GM21360 (cell line): ENCODE measurements around the gene RTN4RL1.
"Not testable (repeated sequence)": the region's sequence is repeated elsewhere in the genome, so short reads cannot be mapped to it uniquely, and the experiment has no call there.

ENCODE experiments used
- ATAC-seq: cut with Tn5 transposase; IDR thresholded peaks from one replicate; pipeline ENCODE4 v1.9.1; 2021; ENCODE audit warnings: mild to moderate bottlenecking, moderate library complexity; ENCODE audit not compliant: unreplicated experiment

Gene RTN4RL1

DNA sequence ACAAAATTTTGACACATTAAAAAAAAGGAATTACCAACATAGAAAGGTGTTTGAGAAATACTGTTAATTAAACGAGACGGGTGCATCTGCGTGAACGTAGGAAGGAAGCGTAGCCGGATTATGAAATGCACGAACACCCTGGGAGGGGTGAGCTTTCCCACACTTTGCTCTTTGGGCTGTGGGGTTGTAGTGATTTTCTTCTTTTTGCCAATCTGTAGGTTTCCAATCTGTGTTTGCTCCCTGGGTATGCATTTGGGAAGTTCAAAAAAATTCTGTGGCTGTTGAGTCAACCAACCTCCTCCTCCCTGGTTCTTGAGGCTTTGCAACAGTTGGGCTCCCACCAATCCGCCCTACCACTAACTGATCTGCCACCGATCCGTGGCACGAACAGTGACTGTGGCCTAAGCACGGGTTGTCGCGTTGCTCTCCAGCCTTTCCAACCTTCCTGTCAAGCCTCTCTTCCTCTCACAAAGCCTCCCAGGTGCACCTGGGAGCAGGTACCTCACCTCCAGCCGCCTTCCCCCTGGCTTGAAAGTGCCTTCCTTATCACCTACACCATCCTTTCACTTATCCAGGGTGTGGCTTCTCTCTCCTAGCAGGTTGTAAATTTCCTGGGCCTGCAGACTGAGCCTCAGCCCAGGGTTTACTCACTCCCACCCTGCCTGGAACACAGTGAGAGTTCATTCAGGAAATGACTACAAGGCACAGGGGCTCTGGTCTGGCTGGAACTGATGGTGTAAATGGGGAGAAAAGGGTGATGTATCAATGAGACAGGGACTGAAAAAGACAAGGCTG is 16.6 kb downstream of the RTN4RL1 start:
- no peak for ATAC-seq

- ATAC-seq: no peak
Measured at GRCh38 chr17:2004435-2004952, 20.6 kb downstream of the RTN4RL1 start.

DNA sequence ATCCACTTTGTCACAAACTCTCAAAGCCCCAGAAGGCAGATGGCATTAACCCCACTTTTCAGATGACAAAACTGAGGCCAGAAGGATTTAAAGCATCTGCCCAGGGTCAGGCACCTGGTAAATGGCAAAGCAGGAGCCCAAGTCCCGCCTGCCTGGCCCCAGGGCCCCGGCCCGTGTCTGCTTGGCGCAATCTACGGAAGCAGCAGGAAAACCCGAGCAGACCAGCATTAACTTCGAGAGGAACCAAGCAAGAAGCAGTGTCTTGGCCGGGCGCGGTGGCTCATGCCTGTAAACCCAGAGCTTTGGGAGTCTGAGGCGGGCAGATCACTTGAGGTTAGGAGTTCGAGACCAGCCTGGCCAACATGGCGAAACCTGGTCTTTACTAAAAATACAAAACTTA is 21.6 kb downstream of the RTN4RL1 start:
- ATAC-seq: no peak

DNA sequence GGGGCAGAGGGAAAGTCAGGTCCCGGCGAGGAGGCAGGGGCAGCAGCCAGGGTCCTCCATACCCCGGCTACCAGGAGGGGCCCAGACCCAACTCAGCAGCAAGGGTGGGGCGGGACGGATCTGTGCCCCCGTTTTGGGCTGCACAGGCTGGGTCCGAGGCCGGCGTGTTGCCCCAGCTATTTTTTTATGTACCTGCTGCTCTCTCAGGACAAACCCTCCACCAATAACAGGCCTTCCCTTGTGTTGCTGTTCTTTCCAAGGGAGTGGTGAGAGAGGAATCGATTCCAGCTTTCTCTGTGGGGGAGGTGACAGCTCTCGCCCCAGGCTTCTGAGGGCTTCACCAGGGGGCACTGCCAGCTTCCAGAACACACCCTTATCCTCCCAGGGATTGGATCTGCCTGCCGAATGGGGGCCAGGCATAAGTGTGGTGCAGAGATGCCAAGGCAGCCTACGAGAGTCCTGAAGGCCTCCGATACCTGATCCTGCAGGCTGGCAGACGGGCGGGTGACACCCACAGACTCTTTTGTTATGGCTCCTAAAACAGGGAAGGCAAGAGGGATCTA is 22.3 kb downstream of the RTN4RL1 start:
- ATAC-seq: no peak

DNA sequence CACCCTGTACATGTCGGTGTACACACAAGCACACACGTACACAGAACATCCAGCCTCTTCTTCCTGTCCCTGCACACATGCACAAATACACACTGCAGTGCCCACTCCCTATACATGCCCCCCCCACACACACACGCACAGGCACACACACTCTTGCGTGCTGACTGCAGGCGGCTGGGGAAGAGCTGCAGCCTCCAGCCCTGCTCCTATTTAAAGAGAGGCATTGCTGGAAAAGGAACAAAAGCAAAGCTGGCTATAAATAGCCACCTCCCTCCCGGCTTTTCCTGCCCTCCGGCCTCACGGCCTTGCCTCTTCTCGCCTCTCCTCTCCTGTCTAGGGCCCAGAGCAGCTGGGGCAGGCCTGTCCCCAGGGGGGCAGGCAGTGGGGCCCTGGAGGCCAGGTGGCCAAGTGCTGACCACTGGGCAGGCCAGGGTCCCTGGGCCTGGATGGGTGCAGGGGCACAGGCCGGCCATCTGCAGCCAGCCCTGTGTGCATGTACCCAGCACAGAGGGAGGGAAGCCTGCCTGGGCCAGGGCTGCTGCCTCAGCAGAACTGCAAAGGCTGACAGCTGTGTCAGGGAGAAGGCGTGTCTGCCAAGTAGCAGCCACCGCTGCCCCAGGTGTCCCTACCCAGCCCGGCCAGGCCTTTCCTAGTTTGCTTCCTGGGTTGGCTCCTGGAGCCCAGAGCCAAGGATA is 25.4 kb downstream of the RTN4RL1 start:
- no peak for ATAC-seq

DNA sequence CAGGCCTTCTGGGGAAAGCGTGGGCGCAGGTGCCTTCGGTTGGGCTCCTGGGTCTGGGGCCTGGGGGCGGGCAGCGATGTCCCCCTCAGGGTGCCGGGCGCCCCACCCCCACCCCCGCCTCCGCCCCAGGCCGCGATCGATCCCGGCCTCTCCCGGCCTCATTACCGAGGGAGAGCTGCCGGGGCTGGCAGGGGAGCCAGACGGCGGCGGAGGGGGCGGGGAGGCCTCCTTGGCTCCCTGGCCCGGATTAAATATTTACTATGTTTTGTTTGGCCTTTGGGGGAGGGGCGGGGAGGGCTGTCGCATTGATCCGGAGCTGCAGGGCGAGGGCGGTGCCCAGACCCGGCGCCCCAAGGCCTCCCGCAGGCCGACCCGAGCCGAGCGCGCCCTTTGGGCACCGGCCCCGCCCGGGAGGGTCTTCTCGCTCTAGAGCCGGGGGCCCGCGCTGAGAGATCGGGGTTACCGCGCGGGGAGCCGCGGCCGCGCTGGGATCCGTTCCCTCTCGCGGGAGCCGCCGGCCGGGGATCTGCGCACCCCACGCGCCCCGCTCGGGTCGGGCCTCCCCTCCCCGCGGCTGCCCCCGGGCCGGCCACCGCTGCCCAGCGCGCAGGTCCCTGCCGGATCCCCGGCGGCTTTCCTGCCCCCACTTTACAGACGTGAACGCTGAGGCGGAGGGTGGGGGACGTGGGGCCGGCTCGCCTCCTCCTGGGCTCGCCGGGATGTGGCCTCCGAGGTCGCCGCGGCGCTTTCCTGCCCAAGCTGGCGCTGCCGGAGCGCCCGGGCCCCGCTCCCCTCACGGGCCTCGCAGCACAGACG is 27.0 kb downstream of the RTN4RL1 start:
- ATAC-seq: no peak

DNA sequence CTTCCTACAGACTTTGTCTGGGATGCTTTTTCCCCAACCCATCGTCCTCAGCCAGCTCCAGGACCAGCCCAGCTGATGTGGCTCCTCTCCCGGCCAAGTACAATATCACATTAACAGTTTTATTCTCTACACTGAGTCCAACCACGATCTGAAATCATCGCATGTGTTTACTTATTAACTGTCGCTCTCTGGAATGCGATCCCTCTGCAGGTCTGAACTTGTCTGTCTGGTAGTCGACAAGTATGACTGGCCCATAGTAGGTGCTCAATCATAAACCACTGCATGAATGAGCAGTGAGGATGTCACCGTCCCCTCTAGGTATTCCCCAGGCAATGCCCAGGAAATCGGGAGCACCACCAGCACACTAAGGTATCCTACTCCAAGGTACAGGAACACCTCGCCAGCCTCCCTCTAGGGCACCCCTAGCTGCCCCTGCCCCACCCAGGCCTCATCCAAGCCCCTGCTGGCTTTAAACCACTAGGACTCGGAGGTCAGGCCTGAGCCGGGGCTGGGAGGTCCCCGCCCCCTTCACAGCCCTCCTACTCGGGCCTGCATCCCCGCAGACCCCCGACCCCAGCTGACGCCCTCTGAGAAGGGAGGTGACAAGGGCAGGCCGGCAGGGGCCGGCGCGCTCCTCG is 27.7 kb downstream of the RTN4RL1 start:
- no peak for ATAC-seq

DNA sequence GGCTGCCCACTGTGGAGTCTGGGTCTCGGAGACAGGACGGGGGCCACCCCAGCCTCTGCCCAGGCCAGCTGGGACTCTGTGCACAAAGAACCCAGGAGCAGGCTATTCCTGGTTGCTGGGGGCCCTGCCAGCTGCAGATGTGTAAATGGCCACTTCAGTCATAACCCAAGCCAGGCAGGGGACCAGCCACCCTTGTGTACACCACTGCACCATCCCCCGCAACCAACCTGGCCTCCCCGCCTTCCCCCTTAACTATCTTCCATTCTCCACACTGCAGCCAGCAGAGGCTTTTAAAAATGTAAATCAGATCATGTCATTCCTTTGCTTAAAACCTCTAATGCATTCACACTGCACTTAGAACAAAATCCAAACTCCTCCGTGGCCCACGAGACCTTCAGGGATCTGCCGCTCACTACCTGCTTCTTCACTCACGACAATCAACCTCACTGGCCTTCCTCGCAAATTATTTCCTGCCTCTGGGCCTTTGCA is 28.3 kb downstream of the RTN4RL1 start:
- ATAC-seq: no peak

GRCh38 chr17:1995907-1996799 is 29.0 kb downstream of the RTN4RL1 start:
- no peak for ATAC-seq

DNA sequence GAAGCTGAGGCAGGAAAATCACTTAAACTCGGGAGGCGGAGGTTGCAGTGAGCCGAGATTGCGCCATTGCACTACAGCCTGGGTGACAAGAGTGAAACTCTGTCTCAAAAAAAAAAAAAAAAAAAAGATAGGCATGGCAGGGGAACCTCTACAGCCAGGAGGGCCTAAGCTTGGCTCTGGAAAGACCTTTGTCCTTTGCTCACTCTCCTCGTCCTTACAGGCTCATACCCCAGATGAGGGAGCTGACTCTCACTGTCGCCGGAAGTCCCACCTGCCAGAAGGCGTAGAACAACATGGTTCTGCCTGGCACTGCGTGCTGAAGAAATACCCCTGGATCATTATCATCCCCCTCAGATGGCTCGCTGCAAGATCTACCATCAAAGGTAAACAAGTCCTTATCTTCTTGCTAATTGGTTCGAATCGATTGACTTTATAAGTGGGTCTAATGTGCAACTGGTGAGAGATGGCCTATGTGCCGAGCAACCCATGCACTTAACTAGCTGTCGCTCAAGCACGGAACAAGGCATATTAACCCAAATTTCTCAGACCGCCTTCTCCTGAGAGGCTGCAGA is 29.7 kb downstream of the RTN4RL1 start:
- ATAC-seq: no peak

- no peak for ATAC-seq
Measured at GRCh38 chr17:1994707-1995106, 30.4 kb downstream of the RTN4RL1 start.

DNA sequence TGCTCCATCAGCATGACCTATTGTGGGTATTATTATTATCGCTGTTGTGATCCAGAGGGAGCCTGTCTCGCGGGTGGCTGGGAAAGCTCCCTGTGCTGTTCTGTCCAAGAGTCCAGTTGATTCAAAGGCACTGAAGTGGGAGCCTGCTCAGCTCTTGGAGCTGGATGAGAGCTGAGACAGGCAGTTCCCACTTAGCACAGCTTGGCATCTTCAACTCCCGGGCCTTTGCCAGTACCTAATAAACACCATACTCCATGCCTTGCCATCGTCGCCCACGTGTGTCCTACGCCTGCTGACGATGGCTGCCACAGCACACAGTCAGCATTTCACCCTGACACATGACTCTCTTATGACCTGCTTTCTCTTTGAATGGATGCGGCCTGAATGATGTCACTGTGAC is 32.6 kb downstream of the RTN4RL1 start:
- no peak for ATAC-seq

DNA sequence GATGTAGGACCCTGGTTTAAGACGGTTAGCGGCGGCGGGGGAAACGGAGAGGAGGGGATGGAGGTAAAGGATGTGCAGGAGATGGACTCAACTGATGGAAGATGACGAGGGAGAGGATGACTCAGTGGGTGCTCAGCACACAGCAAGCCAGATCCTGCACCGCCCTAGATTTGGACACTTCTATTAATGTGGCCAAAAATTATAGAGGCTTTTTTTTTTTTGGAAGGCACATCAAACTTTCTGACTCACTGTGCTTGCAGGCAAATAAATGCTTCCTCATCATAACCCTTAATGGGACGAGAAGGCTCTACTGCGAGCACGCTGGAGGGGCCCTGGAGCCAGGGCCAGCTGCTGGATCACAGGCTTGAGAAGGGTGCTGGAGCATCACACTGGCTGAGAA is 36.0 kb downstream of the RTN4RL1 start:
- no peak for ATAC-seq

DNA sequence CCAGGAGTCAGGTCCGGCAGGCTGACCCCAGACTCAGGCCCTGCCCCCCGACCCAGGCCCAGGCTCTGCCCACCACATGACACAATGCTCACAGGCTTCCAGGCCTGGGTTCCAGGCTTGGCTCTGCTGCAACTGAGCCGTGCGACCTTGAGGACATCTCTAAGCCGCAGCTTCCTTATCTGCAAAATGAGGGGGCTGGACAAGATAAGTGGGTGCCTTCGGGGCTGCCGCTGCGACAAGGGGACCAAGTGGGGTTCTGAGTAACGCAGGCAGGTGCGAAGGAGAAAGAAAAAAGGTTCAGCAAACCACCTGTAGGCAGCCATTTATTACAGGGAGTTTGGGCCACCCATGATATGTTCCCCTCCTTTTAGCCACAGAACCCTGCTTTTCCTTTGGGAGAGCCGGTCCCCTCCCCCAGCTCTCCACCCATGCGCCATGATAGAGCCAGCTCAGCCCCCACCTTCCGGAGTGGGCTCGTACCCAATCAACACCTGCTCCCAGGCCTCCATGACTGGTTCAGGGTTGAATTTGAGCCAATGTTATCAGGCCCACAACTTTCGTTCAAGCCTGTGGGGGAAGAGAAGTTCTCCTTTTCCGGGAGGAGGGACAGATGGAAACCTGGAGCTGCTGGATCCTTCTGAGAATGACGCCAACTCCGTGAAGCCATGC is 38.2 kb downstream of the RTN4RL1 start:
- no peak for ATAC-seq

DNA sequence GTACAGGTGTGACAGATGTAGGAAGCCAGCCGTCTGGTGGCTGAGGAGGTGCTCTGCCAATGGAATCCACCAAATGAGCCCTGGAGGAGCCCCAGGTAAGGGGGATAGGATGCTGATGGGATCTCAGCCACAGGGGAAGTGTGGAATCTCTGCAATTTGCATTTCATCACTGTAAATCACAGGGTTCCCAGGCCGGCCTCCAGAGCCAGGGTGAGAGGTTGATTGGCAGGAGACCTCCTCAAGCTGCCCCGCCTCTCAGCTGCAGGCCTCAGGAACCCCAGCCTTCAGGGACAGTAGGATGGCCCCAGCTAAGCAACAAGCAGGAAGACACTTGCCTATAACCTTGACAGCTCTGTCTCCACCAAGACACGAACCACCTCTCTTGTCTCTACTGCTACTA is 39.4 kb downstream of the RTN4RL1 start:
- no peak for ATAC-seq

- ATAC-seq: no peak
Measured at GRCh38 chr17:1985093-1985492, 40.0 kb downstream of the RTN4RL1 start.

DNA sequence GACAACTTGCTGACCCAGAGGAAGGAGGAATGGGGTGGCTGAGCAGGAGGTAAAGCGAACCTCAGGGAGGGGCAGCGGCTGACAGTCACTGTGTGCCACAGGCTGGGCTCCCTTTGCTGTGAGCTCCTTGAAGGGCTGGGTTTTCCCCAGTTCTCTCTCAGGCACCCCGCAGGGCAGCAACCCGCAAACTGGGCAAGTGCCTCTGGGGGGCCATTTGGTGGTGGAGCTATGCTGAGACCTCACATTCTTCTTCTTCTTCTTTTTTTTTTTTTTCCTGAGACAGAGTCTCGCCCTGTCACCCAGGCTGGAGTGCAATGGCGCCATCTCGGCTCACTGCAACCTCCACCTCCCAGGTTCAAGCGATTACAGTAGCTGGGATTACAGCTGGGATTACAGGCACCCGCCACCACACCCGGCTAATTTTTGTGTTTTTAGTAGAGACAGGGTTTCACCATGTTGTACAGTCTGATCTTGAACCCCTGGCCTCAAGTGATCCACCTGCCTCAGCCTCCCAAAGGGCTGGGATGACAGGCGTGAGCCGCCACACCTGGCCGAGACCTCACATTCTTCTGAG is 42.3 kb downstream of the RTN4RL1 start:
- not testable (repeated sequence) for ATAC-seq

- ATAC-seq: no peak
Measured at GRCh38 chr17:1980665-1981250, 44.4 kb downstream of the RTN4RL1 start.
